Skeletal muscle tissue (tissue), 4 donors: ENCODE results near the gene ARHGAP32. TPM values are rescaled to one million over a fixed set of nuclear protein-coding genes. Genes with fewer than 3 reads are reported as not detected.

Experiments used
- H3K27ac ChIP-seq: one replicate; pipeline ENCODE4 v1.7.0; 2013; ENCODE audit warnings: mild to moderate bottlenecking, low read depth, low read length, inconsistent platforms
- H3K27me3 ChIP-seq, 3 donors: one replicate each; pipeline ENCODE4 v1.7.0; 2013; ENCODE audit warnings: low read length in 3 of 3; ENCODE audit not compliant: control insufficient read depth in 3 of 3, insufficient read depth in 3 of 3
- H3K36me3 ChIP-seq, 3 donors: one replicate each; pipeline ENCODE4 v1.7.0; 2013; ENCODE audit warnings: low read length in 3 of 3; ENCODE audit not compliant: control insufficient read depth in 3 of 3, insufficient read depth in 3 of 3
- H3K4me1 ChIP-seq, 3 donors: one replicate each; pipeline ENCODE4 v1.7.0; 2013; ENCODE audit warnings: low read length in 3 of 3, mild to moderate bottlenecking in 3 of 3; ENCODE audit not compliant: control insufficient read depth in 3 of 3, insufficient read depth in 3 of 3
- H3K4me3 ChIP-seq, 3 donors: one replicate each; pipeline ENCODE4 v1.7.0; 2013; ENCODE audit warnings: low read length in 3 of 3
- H3K9ac ChIP-seq, 3 donors: one replicate each; pipeline ENCODE4 v1.7.0; 2013; ENCODE audit warnings: low read length in 3 of 3, mild to moderate bottlenecking in 3 of 3, moderate library complexity in 2 of 3, low read depth in 1 of 3
- H3K9me3 ChIP-seq, 3 donors: one replicate each; pipeline ENCODE4 v1.7.0; 2013; ENCODE audit warnings: low read length in 3 of 3; ENCODE audit not compliant: control insufficient read depth in 3 of 3
- total RNA-seq: library from RNA; depleted of rRNA; stranded (reverse); fragments of >200 nt; gene quantifications from one replicate; pipeline ENCODE4 v1.2.3, GENCODE V29; 2014
- donor health status: Osteomylitis.

Gene ARHGAP32
- total RNA-seq, 1 donor from 2014 or later: 23.5 TPM

GRCh38 chr11:129090056-129090455 is 102.1 kb downstream of the ARHGAP32 start:
- Histone ChIP-seq H3K4me1 (no peaks in the 10 kb centered on the region), H3K27ac (no peak overlapping the region), H3K27me3 (no peaks in the 10 kb centered on the region), H3K36me3 (no peaks in the 10 kb centered on the region), H3K4me3 (no peak overlapping the region), H3K9ac (no peak overlapping the region), H3K9me3 (no peaks in the 10 kb centered on the region)

- no peaks in the 10 kb centered on the region for H3K27me3 ChIP-seq
- H3K9me3 ChIP-seq: no peaks in the 10 kb centered on the region
- H3K36me3 ChIP-seq: no peaks in the 10 kb centered on the region
- H3K9ac ChIP-seq: no peak overlapping the region
- no peak overlapping the region for H3K4me3 ChIP-seq
- no peak overlapping the region for H3K27ac ChIP-seq
- H3K4me1 ChIP-seq: no peaks in the 10 kb centered on the region
These were observed 102.8 kb downstream of the ARHGAP32 start for GRCh38 chr11:129089279-129089678.

GRCh38 chr11:129086976-129087375 is 105.1 kb downstream of the ARHGAP32 start:
- H3K9ac ChIP-seq: no peak overlapping the region
- no peaks in the 10 kb centered on the region for H3K36me3 ChIP-seq
- no peaks in the 10 kb centered on the region for H3K9me3 ChIP-seq
- no peak overlapping the region for H3K4me3 ChIP-seq
- H3K27me3 ChIP-seq: no peaks in the 10 kb centered on the region
- no peaks in the 10 kb centered on the region for H3K4me1 ChIP-seq
- H3K27ac ChIP-seq: no peak overlapping the region

- H3K4me1 ChIP-seq: no peaks in the 10 kb centered on the region
- H3K9ac ChIP-seq: no peak overlapping the region
- no peaks in the 10 kb centered on the region for H3K9me3 ChIP-seq
- H3K4me3 ChIP-seq: no peak overlapping the region
- no peaks in the 10 kb centered on the region for H3K27me3 ChIP-seq
- no peak overlapping the region for H3K27ac ChIP-seq
- H3K36me3 ChIP-seq: no peaks in the 10 kb centered on the region
These were observed 114.9 kb downstream of the ARHGAP32 start for GRCh38 chr11:129077191-129077590.

- H3K36me3 ChIP-seq: no peaks in the 10 kb centered on the region
These were observed 116.4 kb downstream of the ARHGAP32 start for GRCh38 chr11:129075757-129076156.

DNA sequence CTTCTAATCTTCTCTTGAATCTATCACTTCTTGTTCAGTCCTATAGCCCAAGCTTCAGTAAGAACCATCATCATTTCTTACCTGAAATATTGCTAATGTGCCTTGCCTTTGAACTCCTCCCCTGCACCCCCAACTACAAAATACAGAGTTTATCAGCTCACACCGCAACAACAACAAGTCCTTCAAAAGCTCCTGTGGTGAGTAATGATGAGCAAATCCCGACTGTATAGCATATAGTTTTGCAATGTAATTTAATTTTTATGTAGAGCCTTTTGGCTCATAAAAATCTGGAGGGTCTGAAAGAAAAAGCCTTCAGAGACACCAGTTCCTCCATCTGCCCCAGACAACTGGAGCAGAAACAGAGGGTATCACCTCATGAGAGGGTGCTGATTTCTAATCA is 124.7 kb downstream of the ARHGAP32 start:
- H3K4me1 ChIP-seq: no peaks in the 10 kb centered on the region
- H3K36me3 ChIP-seq: peaks cover 0 to 13% (median 4%) of the 10 kb centered on the region in 3 donors
- no peak overlapping the region for H3K9ac ChIP-seq
- no peaks in the 10 kb centered on the region for H3K27me3 ChIP-seq
- no peaks in the 10 kb centered on the region for H3K9me3 ChIP-seq
- H3K27ac ChIP-seq: no peak overlapping the region
- no peak overlapping the region for H3K4me3 ChIP-seq

More at GRCh38 chr11:129075757-129076156, 116.4 kb downstream of the ARHGAP32 start:
- H3K27ac ChIP-seq: no peak overlapping the region
- no peak overlapping the region for H3K4me3 ChIP-seq
- H3K9me3 ChIP-seq: no peaks in the 10 kb centered on the region
- H3K27me3 ChIP-seq: no peaks in the 10 kb centered on the region
- no peaks in the 10 kb centered on the region for H3K4me1 ChIP-seq
- H3K9ac ChIP-seq: no peak overlapping the region

DNA sequence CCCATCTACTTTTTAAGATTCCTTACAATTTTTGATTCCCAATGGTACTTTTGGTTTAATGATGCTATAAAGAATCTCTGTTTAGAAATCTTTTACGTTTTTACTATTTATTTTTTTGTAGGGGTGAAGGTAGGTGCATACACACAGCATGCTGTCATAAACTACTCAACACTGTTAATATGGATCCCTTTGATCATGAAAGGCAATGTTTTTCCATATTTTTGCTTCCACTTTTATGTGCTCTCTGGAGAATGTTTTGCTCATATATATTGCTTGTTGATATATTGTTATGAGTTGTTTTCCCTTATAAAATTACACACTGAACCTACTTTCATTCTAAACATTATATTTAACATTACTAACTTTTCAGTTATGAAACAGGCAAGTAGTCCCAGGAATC is 125.9 kb downstream of the ARHGAP32 start:
- peaks cover 0 to 13% (median 4%) of the 10 kb centered on the region in 3 donors for H3K36me3 ChIP-seq
- no peaks in the 10 kb centered on the region for H3K27me3 ChIP-seq
- no peaks in the 10 kb centered on the region for H3K9me3 ChIP-seq
- no peaks in the 10 kb centered on the region for H3K4me1 ChIP-seq
- no peak overlapping the region for H3K9ac ChIP-seq
- H3K4me3 ChIP-seq: no peak overlapping the region
- no peak overlapping the region for H3K27ac ChIP-seq

- H3K27ac ChIP-seq: no peak overlapping the region
- H3K4me3 ChIP-seq: no peak overlapping the region
- no peaks in the 10 kb centered on the region for H3K9me3 ChIP-seq
- no peak overlapping the region for H3K9ac ChIP-seq
- H3K4me1 ChIP-seq: no peaks in the 10 kb centered on the region
- H3K27me3 ChIP-seq: no peaks in the 10 kb centered on the region
- H3K36me3 ChIP-seq: peaks cover 0 to 13% (median 4%) of the 10 kb centered on the region in 3 donors
These were observed 129.0 kb downstream of the ARHGAP32 start for GRCh38 chr11:129063118-129063517.

DNA sequence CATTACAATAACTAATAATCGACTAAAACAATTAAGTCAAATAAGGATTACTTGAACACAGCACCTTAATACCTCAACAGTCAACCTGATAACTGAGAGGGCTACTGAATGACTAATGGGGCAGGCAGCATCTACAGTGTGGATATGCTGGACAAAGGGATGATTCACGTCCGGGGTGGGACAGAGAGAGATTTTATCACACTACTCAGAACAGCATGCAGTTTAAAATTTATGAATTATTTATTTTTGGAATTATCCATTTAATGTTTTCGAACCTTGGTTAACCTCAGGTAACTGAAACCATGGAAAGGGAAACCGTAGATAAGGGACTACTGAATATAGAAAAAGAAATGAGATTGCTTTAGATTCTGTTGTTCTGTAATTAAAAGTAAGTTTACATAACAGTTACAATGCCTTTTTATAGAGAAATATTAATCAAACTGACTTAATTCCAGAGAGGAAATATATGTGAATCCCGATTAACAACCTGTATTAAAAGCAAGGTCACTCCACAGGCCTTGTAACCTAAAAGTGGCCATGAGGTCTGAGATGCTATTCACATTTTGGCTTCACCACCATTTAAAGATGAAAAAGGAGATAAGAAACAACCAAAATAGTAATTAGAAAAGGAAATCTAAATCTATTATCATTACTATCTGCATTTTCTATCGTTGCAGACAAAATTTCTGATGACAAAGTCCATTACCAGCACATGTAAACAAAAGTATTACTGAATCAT is 130.5 kb downstream of the ARHGAP32 start:
- Histone ChIP-seq H3K9me3 (no peaks in the 10 kb centered on the region), H3K27me3 (no peaks in the 10 kb centered on the region), H3K27ac (no peak overlapping the region), H3K9ac (no peak overlapping the region), H3K36me3 (peaks cover 0 to 13% (median 4%) of the 10 kb centered on the region in 3 donors), H3K4me3 (no peak overlapping the region), H3K4me1 (no peaks in the 10 kb centered on the region)

DNA sequence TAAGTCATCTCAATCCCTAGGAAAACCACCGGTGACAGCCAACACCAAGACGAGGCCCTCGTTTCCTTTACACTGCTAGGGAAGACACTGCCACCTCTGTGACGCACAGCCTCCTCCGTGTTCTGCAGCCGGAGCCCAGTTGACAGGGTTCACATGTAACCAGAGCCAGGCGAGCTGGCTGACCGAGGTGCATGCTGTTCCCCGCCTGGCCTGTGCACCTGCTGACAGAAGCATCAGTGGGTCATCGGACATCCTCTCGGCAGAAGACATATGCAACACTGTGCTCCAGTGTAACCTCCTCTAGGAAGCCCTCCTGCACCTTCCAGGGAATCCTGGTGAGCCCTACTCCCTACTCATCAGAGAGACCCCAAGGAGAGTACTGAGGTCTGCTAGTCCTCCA is 135.2 kb downstream of the ARHGAP32 start:
- Histone ChIP-seq H3K4me3 (no peak overlapping the region), H3K9ac (no peak overlapping the region), H3K9me3 (no peaks in the 10 kb centered on the region), H3K27me3 (no peaks in the 10 kb centered on the region), H3K4me1 (no peaks in the 10 kb centered on the region), H3K27ac (no peak overlapping the region), H3K36me3 (no peaks in the 10 kb centered on the region)
